ENCODE results near the gene NINJ1. TPM values are rescaled to one million over a fixed set of nuclear protein-coding genes. Genes with fewer than 3 reads are reported as not detected.
A peak's percentile ranks its signal among the peaks of the same experiment; 100 is the strongest.

NINJ1 gene
- total RNA-seq, 2 experiments from 2014 or later: 74.9 to 77.8 TPM

GRCh38 chr9:93086447-93087224, 47.4 kb downstream of the NINJ1 start:
- peaks cover 41% of the 10 kb centered on the region for H3K4me1 Mint-ChIP-seq
- H3K27ac Mint-ChIP-seq: peak overlapping the region; percentile 38
- no peak overlapping the region for H3K4me3 Mint-ChIP-seq
- no peaks in the 10 kb centered on the region for H3K27me3 Mint-ChIP-seq
- peaks cover 59% of the 10 kb centered on the region for H3K36me3 Mint-ChIP-seq
- DNase-seq: no peak
- H3K9me3 Mint-ChIP-seq: peaks cover 30% of the 10 kb centered on the region

DNA sequence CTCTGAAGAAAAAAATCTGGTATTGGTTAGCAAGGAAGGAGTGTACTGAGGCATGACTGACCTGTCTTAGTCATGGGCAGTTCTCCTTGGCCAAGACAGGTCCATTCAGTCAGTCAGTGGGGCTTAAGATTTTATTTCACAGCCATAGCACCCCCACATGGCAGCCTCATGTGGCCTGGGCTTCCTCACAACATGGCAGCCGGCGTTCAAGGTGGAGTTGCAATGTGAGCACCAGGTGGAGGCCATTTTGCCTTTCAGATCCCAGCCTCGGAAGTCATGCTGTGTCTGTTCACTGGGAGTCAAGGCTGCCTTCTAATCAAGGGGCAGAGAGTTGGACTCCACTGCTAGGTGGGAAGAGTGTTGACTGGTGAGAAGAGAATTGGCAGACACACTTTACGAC, 48.4 kb downstream of the NINJ1 start:
- no peak overlapping the region for H3K4me3 Mint-ChIP-seq
- no peak for DNase-seq
- no peaks in the 10 kb centered on the region for H3K27me3 Mint-ChIP-seq
- peak overlapping the region; percentile 35 for H3K27ac Mint-ChIP-seq
- peaks cover 25% of the 10 kb centered on the region for H3K9me3 Mint-ChIP-seq
- peaks cover 35% of the 10 kb centered on the region for H3K4me1 Mint-ChIP-seq
- H3K36me3 Mint-ChIP-seq: peaks cover 56% of the 10 kb centered on the region

GRCh38 chr9:93084471-93084881, 49.6 kb downstream of the NINJ1 start:
- Mint-ChIP-seq H3K27ac (no peak overlapping the region), H3K4me3 (no peak overlapping the region), H3K27me3 (no peaks in the 10 kb centered on the region), H3K4me1 (peaks cover 28% of the 10 kb centered on the region), H3K36me3 (peaks cover 47% of the 10 kb centered on the region), H3K9me3 (peaks cover 16% of the 10 kb centered on the region)
- no peak for DNase-seq

- Mint-ChIP-seq H3K27ac (peak overlapping the region; percentile 93), H3K4me3 (peak overlapping the region; percentile 23), H3K36me3 (peaks cover 45% of the 10 kb centered on the region), H3K4me1 (peaks cover 23% of the 10 kb centered on the region), H3K27me3 (no peaks in the 10 kb centered on the region), H3K9me3 (peaks cover 15% of the 10 kb centered on the region)
- peak; percentile 43 for DNase-seq
Observed at GRCh38 chr9:93083592-93084470, 50.2 kb downstream of the NINJ1 start.

GRCh38 chr9:93082841-93083411, 51.1 kb downstream of the NINJ1 start:
- peak; percentile 24 for DNase-seq
- Mint-ChIP-seq H3K4me1 (peaks cover 18% of the 10 kb centered on the region), H3K36me3 (peaks cover 43% of the 10 kb centered on the region), H3K27ac (peak overlapping the region; percentile 93), H3K9me3 (peaks cover 12% of the 10 kb centered on the region), H3K4me3 (no peak overlapping the region), H3K27me3 (no peaks in the 10 kb centered on the region)

- Mint-ChIP-seq H3K27ac (no peak overlapping the region), H3K4me3 (no peak overlapping the region), H3K9me3 (peaks cover 12% of the 10 kb centered on the region), H3K27me3 (no peaks in the 10 kb centered on the region), H3K4me1 (peaks cover 25% of the 10 kb centered on the region), H3K36me3 (peaks cover 41% of the 10 kb centered on the region)
- DNase-seq: no peak
Observed at GRCh38 chr9:93081931-93082330, 52.1 kb downstream of the NINJ1 start.

DNA sequence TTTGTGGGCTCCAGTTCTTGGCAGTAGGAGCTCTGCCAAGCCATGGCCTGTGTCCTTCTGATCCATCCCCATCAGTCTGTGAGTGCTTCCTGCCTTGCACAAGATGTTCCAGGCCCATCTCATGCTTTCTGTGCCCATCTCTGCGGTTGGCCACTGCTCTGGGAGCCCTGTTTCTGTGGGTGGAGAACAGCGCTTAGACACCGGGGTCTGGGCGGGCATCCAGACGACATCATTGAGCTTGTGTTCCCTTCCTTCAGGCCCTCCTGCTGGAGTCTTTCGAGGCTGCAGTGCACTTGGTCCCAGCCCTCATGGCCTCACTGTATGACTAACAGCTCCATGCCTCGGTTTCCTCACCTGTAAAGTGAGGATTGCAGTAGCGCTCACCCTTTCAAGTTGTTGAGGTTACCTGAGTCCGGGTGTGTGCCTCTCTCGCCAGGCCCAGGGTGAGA, 52.9 kb downstream of the NINJ1 start:
- Mint-ChIP-seq H3K4me1 (peaks cover 28% of the 10 kb centered on the region), H3K9me3 (peaks cover 8% of the 10 kb centered on the region), H3K36me3 (peaks cover 40% of the 10 kb centered on the region), H3K4me3 (no peak overlapping the region), H3K27ac (peak overlapping the region; percentile 30), H3K27me3 (no peaks in the 10 kb centered on the region)
- no peak for DNase-seq

DNA sequence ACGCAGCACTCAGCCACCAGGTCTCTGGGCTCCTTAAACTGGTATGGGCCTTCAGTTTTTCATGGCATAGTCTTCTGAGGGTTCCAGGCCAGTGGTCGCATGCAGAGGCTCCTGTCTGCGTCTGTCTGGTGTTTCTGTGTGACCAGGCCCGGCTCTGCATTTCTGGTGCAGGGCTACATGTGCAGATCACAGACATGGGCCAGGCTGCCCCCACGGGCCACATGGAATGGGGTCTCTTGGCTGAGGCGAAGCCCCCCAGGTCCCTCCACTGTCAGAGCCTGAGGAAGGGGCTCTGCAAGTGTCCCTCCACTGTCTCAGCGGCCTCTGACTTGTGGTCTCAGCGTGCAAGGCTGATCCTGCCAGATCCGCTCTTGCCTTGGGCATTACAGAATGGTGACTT, 53.6 kb downstream of the NINJ1 start:
- no peak for DNase-seq
- H3K27ac Mint-ChIP-seq: peak overlapping the region; percentile 19

GRCh38 chr9:93079371-93079770, 54.7 kb downstream of the NINJ1 start:
- Mint-ChIP-seq H3K4me3 (no peak overlapping the region), H3K9me3 (peaks cover 3% of the 10 kb centered on the region), H3K4me1 (peaks cover 33% of the 10 kb centered on the region), H3K27me3 (no peaks in the 10 kb centered on the region), H3K27ac (no peak overlapping the region), H3K36me3 (peaks cover 31% of the 10 kb centered on the region)
- no peak for DNase-seq

More for the DNA sequence above, 53.6 kb downstream of the NINJ1 start:
- peaks cover 38% of the 10 kb centered on the region for H3K36me3 Mint-ChIP-seq
- no peak overlapping the region for H3K4me3 Mint-ChIP-seq
- H3K9me3 Mint-ChIP-seq: peaks cover 4% of the 10 kb centered on the region
- no peaks in the 10 kb centered on the region for H3K27me3 Mint-ChIP-seq
- peaks cover 28% of the 10 kb centered on the region for H3K4me1 Mint-ChIP-seq

DNA sequence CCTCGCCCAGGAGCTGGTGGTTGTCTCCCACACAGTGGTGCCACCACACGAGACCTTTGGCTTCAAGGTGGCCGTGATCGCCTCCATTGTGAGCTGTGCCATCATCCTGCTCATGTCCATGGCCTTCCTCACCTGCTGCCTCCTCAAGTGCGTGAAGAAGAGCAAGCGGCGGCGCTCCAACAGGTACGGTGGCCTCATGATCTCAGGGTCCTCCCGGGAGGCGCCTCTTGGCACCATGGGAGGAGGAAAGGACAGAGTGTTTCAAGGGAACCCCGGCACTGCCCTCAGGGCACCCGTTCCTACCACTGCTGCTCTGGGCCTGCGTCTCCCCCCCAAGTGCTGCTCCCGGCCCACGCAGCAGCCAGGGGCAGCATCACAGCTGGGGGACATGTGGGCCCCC, 56.2 kb downstream of the NINJ1 start:
- Mint-ChIP-seq H3K36me3 (peaks cover 25% of the 10 kb centered on the region), H3K27me3 (no peaks in the 10 kb centered on the region), H3K9me3 (no peaks in the 10 kb centered on the region), H3K4me1 (peaks cover 33% of the 10 kb centered on the region), H3K4me3 (no peak overlapping the region), H3K27ac (no peak overlapping the region)
- no peak for DNase-seq

DNA sequence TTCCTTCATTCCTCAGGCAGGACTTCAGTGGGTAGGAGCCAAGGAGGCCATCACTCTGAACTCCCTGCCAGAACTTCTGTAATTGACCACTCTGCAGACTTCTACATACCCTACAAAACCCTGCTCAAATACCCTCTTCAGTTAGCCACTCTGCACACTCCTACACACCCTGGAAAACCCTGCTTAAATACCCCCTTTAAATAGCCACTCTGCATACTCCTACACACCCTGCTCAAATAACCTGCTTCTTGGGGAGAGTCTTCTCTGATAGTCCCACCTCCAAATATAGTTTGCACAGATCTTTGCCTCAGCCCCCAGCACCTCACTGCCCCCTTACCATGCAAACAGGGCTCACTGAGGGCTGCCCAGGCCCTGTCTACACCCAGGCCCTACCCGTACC, 56.7 kb downstream of the NINJ1 start:
- peaks cover 35% of the 10 kb centered on the region for H3K4me1 Mint-ChIP-seq

DNA sequence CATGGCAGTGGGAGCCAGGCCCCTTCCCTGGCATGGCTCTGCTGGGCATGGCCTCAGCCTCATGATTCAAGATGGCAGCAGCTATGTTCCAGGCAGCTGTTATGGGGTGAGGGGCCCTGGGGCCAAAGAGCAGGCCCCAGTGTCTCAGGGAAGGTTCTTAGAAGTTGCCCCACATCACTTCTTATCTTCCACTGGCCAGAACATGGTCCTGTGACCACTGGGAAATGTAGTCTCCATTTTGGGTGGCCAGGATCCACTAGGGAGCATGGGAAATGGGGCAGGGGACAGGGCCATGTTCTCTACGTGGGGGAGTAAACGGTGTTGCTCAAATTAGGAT, 57.3 kb downstream of the NINJ1 start:
- H3K27ac Mint-ChIP-seq: no peak overlapping the region
- no peak overlapping the region for H3K4me3 Mint-ChIP-seq
- no peaks in the 10 kb centered on the region for H3K27me3 Mint-ChIP-seq
- H3K4me1 Mint-ChIP-seq: peaks cover 34% of the 10 kb centered on the region
- H3K36me3 Mint-ChIP-seq: peaks cover 20% of the 10 kb centered on the region
- DNase-seq: no peak
- no peaks in the 10 kb centered on the region for H3K9me3 Mint-ChIP-seq

More for the DNA sequence above, 56.7 kb downstream of the NINJ1 start:
- Mint-ChIP-seq H3K4me3 (no peak overlapping the region), H3K27ac (peak overlapping the region; percentile 5), H3K9me3 (no peaks in the 10 kb centered on the region), H3K27me3 (no peaks in the 10 kb centered on the region), H3K36me3 (peaks cover 23% of the 10 kb centered on the region)
- DNase-seq: no peak

- DNase-seq: no peak
- no peaks in the 10 kb centered on the region for H3K27me3 Mint-ChIP-seq
- peaks cover 32% of the 10 kb centered on the region for H3K4me1 Mint-ChIP-seq
- peaks cover 17% of the 10 kb centered on the region for H3K36me3 Mint-ChIP-seq
- no peak overlapping the region for H3K4me3 Mint-ChIP-seq
- H3K27ac Mint-ChIP-seq: no peak overlapping the region
- H3K9me3 Mint-ChIP-seq: no peaks in the 10 kb centered on the region
Observed at GRCh38 chr9:93076101-93076791, 57.8 kb downstream of the NINJ1 start.

DNA sequence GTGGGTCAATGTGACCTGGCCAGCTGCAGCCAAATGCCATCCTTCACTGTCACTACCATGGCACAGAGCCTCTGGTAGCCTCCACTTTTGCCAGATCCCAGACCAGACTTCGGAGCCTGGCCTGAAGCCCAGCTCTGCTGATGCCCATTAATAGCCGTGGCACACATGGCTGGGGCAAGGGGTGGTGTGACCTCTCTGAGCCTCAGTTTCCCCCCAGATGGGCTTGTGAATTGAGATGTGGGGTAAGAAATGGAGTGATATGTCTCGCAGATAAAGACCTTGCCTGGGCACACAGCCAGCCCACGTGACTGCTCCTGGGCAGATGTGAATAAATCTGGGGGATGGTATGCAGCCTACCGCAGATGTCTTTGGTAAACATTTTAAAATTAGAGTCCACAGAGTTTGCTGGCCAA, 61.7 kb downstream of the NINJ1 start:
- no peak for DNase-seq
- Mint-ChIP-seq H3K4me1 (peaks cover 56% of the 10 kb centered on the region), H3K4me3 (no peak overlapping the region), H3K27ac (peak overlapping the region; percentile 31), H3K9me3 (no peaks in the 10 kb centered on the region), H3K36me3 (peaks cover 36% of the 10 kb centered on the region), H3K27me3 (no peaks in the 10 kb centered on the region)
